Measurements from ENCODE around the gene ZNF594. TPM values are rescaled to one million over a fixed set of nuclear protein-coding genes. Genes with fewer than 3 reads are reported as not detected.
"Not testable (repeated sequence)": the region's sequence is repeated elsewhere in the genome, so short reads cannot be mapped to it uniquely, and the experiment has no call there.

The ZNF594 gene
- total RNA-seq, 1 donor from 2014 or later, result 2.0 TPM

DNA sequence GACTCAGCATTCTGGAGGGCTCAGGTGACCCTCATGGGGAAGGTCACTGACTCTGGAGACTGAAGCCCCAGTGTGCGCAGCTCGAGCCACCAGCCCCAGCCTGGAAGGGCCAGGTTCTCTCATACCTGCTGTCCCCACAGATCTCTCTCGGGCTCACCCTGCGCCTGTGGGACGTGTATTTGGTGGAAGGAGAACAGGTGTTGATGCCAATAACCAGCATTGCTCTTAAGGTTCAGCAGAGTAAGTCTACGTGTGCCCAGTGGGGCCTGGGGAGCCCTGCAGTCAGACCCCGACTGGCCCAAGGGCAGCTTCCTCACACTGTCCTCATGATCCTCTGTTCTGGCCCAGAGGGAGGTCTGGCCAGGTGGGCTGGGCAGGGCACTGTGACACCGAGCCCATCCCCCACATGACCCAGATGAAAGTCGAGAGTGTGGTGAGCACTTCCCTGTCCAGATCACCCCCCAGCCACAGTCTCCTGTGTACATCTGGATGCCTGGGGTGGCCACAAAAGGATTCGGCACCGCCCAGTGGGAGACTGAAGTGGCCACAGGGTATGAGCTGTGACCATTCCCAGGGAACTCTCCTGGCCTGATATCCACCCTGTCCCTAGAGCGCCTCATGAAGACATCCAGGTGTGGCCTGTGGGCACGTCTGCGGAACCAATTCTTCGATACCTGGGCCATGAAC is 54.0 kb downstream of the ZNF594 start:
- not testable (repeated sequence) for DNase-seq (ENCODE audit: low read depth, low spot score)

DNA sequence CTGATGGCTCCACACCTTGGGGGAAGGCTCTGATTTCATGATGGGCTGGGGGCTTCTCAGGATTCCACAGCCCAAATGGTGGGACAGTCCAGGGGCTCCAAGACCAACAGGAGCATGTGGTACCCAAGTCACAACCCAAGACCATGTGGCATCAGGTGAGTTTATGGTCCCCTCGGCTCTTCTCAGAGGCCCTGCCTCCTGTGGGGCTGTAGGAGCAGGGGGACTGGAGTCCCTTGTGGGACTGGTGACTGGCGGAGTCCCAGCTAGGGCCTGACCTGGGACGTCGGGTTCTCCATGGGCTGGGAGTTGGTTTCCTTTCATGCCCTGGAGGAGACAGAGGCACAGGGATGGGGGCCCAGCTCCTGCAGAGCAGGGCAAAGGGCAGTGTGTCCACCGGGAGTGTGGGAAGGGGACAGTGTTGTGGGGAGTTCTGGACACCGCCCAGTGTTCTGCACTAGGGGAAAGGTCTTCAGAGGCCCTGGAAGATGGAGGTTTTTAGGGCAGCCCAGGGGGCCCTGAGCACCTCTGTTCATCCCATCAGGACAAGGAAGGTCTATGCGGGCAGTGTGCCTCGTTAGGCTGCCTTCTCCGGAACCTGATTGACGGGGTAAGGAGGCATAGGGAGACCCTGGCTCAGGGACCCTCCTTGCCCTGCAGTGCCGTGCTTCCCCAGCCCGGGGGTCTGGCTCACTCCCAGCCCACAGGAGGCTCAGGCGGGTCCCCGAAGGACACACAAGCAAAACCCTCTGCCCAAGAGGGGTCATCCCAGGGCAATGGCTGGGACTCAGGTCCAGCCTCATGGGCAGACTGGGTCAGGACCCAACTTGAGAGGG is 54.9 kb downstream of the ZNF594 start:
- not testable (repeated sequence) for DNase-seq (ENCODE audit: low read depth, low spot score)

DNA sequence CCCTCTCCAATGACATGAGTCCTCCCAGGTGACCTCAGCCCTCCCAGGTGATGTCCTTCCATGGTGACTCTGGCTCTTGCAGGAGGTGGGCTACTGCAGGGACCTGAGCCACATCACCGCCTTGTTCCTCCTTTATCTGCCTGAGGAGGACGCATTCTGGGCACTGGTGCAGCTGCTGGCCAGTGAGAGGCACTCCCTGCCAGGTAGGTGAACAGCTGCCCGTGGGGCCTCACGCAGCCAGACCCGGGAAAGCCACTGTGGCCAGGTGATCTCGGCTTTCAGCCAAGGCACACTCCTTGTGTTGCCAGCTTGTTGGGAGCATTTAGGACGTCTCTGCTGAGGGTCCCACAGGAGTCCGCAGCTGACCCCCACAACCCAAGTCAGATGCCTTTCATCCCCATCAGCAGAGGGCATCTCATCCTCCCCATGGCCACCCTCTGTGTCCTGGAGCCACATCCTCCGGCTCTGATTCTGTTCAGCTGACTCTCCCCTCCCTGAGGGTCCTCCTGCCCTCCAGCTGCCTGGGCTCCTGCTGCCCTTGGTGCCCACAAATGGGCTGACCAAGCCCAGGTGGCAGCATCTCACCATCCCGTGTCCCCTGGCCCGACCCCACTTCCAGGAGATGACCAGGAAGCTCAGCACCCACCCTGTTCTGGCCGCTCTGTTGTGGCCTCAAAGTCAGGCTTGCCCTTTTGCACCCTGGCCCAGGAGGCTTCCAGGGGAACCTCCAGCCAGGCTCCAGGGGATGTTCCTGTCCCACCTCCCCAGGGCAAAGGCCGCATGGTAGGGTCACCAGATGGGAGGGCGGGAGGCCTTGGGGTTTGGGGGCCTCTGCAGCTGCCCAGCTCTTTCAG is 55.7 kb downstream of the ZNF594 start:
- DNase-seq (ENCODE audit: low read depth, low spot score), result no peak

DNA sequence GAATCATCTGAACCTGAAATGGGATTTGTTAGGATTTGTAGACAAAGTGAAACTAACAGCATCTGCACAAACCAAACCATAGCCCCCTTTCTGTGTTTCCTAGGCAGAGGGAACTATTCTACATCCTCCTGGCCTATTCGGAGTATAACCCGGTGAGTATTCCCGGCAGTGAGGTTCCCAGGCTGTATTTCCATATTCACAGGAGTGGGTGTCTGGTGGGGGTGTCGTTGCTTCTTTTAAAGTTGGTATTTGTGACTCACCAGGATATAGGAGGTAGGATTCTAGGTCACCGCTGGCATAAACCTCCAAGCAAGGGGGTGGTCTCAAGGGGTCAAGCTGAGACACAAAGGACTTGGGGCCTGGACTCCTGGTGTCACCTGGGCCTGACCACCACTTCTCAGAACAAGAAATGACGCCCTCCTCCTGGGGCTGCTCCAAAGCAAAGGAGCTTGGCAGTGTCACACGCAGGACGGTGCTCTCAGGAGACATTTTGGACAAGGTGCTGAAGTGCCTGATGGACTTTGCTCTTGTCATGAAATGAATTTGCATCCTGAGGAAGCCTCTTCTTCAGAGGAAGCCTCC is 56.4 kb downstream of the ZNF594 start:
- DNase-seq (ENCODE audit: low read depth, low spot score), result not testable (repeated sequence)

DNA sequence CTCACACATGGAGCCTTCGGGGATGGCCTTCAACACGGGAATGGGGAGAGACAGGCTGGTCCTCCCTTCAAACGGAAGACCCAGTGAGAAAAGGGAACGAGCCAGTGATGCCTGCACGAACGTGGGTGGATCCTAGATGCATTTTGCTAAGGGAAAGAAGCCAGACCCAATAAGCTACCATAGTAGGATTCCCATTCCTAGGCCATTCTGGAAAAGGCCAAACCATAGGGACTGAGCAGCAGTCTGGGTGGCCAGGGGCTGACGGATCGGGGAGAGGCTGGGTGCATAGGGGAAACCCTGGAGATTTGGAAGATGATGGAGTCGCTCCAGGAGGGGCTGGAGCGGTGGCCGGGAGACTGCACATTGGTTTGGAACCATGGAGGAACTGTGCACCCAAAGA is 57.1 kb downstream of the ZNF594 start:
- DNase-seq (ENCODE audit: low read depth, low spot score), result not testable (repeated sequence)

DNA sequence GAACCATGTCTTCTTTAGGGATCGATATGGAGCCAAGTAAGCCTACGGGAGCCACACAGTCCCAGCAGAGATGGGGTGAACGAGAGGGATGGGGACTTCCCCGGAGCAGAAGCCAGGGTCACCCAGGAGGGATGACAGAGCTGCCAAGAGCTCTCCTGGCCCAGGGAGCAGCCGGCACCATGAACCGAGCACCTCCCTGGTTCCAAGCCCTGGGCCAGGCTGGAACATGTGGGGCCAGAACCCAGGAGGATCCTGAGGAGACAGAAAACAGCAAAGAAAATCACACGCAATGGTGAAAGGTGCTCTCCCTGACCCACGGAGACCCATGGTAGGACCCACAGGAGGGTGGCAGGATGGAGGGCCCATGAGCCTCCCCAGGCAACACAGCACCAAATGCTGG is 57.7 kb downstream of the ZNF594 start:
- not testable (repeated sequence) for DNase-seq (ENCODE audit: low read depth, low spot score)

DNA sequence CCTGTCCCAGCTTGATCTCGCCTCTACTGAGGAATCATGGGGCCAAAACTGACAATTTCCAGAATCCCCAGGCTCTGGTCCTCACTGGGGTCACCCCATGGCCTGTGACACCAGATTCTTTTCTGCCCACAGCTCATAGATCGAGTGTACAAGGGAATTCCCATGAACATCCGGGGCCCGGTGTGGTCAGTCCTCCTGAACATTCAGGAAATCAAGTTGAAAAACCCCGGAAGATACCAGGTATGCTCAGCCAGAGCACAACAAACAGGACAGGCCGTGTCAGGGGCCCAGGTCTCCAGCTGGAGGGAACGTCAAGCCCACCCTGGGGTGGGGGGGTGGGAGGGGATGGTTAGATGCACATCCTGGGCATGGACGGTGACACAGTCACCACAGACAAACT is 58.4 kb downstream of the ZNF594 start:
- no peak for DNase-seq (ENCODE audit: low read depth, low spot score)

DNA sequence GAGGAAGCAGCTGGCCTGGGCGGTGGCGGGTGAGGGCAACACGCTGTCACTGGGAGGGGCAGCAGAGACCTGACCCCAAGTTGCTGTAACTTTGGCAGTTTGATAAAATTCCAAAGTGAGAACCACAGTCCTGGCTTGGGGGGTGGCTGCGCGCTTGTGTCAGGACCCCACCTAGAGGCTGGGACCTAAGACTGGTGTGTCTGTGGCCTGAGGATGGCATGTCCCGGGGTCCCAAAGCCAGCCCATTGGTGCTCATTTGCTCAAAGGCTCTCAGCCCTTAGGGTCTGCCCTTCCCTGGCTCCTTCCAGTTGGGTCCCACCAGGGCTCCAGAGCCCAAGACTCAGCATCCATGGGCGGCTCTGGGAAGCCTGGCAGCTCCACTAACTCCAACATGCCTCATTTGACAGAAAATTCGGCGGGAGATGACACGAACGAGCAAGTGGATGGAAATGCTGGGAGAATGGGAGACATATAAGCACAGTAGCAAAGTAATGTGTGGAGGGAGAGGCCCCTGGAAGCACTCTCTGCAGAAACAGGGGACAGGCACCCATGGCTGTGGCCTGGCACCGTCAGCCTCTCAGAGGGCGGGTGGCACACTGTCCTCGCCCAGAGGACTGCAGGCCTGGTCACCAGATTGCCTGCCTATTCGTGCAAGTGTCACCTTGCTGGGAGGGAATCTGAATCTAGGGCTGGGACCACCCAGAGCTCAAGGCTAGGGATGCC is 59.0 kb downstream of the ZNF594 start:
- DNase-seq (ENCODE audit: low read depth, low spot score), result not testable (repeated sequence)

DNA sequence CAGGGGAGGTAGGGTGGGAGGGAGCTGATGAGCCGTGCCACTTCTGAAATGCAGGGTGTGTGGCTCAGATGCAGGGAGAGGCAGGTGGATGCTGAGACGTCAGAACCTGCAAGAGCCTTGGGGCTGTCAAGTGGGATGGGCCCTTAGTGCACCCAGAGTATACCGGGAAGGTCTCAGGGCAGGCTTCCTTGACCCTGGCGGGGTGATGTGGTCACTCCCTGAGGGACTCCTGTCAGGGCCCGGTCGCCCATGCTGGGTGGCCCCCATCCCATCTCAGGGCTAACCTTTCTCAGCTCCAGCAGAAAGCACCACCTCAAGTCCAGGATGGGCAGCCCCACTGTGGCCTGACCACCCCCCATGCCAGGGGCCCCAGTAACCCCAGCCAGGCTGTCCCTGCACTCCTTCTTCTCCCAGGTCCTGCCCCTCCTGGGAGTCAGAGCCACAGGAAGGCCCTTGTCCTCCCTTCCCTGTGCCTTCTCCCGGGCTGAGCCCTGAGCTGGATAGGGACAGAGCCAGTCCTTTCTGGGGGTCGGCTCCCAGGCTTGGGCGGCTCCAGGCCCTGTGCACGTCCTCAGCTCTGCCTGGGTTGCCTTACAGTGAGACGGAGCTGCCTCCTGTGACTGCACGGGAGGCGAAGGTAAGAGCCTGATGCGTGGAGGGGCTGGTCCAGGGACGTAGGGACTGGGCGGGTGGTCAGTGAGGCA is 59.7 kb downstream of the ZNF594 start:
- not testable (repeated sequence) for DNase-seq (ENCODE audit: low read depth, low spot score)

DNA sequence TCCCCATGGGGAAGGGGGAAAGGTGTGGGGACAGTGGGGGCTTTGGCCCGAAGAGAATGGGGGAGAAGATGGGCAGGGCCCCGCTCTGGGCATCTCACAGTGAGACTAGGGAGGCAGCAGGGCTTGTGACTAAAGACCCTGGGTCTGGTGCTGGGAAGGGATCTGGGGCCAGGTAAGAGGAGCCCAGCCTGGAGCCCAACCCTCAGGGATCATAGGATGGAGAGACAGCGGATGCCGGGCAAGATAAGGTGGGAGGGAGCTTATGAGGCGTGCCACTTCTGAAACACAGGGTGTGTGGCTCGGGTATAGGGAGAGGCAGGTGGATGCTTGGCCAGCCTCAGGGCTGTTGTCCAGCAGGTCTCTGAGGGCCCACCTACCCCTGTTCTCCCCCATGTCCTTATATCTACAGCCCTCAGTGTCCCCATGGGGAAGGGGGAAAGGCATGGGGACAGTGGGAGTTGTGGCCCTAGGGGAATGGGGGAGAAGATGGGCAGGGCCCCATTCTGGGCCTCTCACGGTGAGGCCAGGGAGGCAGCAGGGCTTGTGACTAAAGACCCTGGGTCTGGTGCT is 60.4 kb downstream of the ZNF594 start:
- no peak for DNase-seq (ENCODE audit: low read depth, low spot score)

DNA sequence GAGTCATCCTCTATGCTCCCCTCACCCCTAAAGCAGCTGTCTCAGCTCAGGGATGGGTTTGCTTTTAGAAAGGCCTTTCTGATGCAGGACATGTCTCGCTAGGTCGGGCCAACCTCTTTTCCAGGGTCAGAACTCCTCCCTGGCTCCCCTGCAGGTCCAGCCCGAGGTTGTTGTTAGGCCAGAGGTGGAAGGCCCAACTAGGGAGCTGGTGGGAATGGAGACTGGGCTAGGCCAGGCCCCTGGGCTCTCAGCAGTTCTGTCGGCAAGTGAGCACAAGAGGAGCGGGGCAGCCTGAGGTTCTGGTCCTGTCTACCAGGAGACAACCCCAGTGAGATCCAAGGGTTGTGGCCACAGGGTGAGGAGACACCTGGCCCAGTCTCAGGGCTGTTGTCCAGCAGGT is 61.0 kb downstream of the ZNF594 start:
- not testable (repeated sequence) for DNase-seq (ENCODE audit: low read depth, low spot score)

DNA sequence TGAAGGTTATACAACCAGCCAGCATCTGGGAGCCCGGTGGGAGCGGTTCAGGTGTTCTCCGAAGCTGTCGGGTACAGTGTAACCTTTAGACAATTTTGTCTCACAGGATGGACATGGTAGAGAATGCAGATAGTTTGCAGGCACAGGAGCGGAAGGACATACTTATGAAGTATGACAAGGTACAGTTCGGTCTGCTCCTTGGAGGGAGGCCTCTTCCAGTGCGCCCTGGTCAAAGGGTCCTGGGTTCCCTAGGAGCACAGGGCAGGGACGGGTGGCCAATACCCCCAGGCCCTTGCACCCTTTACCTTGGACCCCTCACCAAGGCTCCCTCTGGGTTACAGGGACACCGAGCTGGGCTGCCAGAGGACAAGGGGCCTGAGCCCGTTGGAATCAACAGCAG is 61.4 kb downstream of the ZNF594 start:
- DNase-seq (ENCODE audit: low read depth, low spot score), result not testable (repeated sequence)

DNA sequence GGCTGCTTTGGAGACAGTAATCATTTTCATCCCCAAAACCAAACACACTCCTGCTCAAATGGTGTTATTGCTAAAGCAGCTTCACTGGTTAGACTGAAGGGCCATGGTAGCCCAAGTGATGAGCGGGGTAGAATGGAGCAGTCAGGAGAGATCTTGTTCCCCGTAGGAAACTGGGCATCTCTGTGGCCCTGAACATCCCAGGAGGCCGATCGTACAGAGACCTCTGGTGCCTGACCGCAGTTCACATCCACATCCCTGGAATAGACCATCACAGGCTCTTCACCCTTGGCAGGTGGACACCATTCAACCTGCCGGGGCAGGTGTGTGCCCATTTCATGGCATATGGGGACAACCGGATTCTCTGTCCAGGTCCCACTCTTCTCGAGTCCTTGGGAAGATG is 61.9 kb downstream of the ZNF594 start:
- not testable (repeated sequence) for DNase-seq (ENCODE audit: low read depth, low spot score)

Other genes with a start within 250 kb of the ZNF594 start
- 518 and 651 TPM in 2 replicates for gene PFN1, start 243.3 kb downstream of the ZNF594 start, total RNA-seq
- gene ENO3, start 240.7 kb downstream of the ZNF594 start, total RNA-seq, result 1.3 and 1.6 TPM in 2 replicates
- gene SPAG7, start 224.1 kb downstream of the ZNF594 start, total RNA-seq, result 58.8 and 65.3 TPM in 2 replicates
- 4.3 and 4.5 TPM in 2 replicates for gene CAMTA2, start 204.2 kb downstream of the ZNF594 start, total RNA-seq
- gene INCA1, start 194.3 kb downstream of the ZNF594 start, total RNA-seq, result 0.13 and 0.28 TPM in 2 replicates
- 94.7 and 113 TPM in 2 replicates for gene KIF1C, start 193.9 kb downstream of the ZNF594 start, total RNA-seq
- 0.07 TPM in 2 replicates for gene SLC52A1, start 156.4 kb downstream of the ZNF594 start, total RNA-seq
- 1.1 and 1.9 TPM in 2 replicates for gene ZFP3, start 113.4 kb downstream of the ZNF594 start, total RNA-seq
- 6.3 and 7.6 TPM in 2 replicates for gene ZNF232, start 80.0 kb downstream of the ZNF594 start, total RNA-seq
- gene USP6, start 75.8 kb downstream of the ZNF594 start, total RNA-seq, result not detected in 2 replicates
- not detected in 2 replicates for gene SCIMP, start 43.0 kb upstream of the ZNF594 start, total RNA-seq
- gene RABEP1, start 90.4 kb upstream of the ZNF594 start, total RNA-seq, result 48.4 and 53.3 TPM in 2 replicates
- 124 and 174 TPM in 2 replicates for gene NUP88, start 227.8 kb upstream of the ZNF594 start, total RNA-seq
- 38.2 and 48.4 TPM in 2 replicates for gene RPAIN, start 228.3 kb upstream of the ZNF594 start, total RNA-seq
- gene C1QBP, start 247.3 kb upstream of the ZNF594 start, total RNA-seq, result 349 and 353 TPM in 2 replicates